C4-2B (cell line): Measurements from ENCODE around the gene NAP1L5.

Source experiments
- CTCF ChIP-seq: fragments of 450-650 bp; conservative IDR thresholded peaks from 2 replicates; pipeline ENCODE4 v1.5.1; 2017; ENCODE audit warnings: mild to moderate bottlenecking
- ZFX ChIP-seq: fragments of 450-650 bp; IDR thresholded peaks from 2 replicates; pipeline ENCODE4 v1.6.1; 2017

GRCh38 chr4:88718098-88718497, 20.5 kb upstream of the NAP1L5 start:
- TF ChIP-seq CTCF (no peak), ZFX (no peak)
